Gastroesophageal sphincter (tissue), 3 donors: ENCODE data around the gene TMEM38A.

ENCODE experiments used
- EP300 ChIP-seq: sonication (generic); formaldehyde crosslinking; IDR thresholded peaks from one replicate; pipeline ENCODE4 v1.6.1; 2017; ENCODE audit warnings: antibody characterized with exemption, mild to moderate bottlenecking
- POLR2A ChIP-seq, 2 donors: fragments of 450-650 bp; IDR thresholded peaks; one replicate each; pipeline ENCODE4 v1.6.1; 2017; ENCODE audit warnings: antibody characterized with exemption in 2 of 2, mild to moderate bottlenecking in 2 of 2, moderate library complexity in 1 of 2
- POLR2AphosphoS5 ChIP-seq: sonication (generic); formaldehyde crosslinking; IDR thresholded peaks from one replicate; pipeline ENCODE4 v1.6.1; 2017; ENCODE audit warnings: antibody characterized with exemption
- TF ChIP-seq, protein P1 (sequence below), 4 experiments: fragments of 200-600 bp in 2 of 4; fragments of 450-650 bp in 2 of 4; sonication (generic) in 1 of 4; IDR thresholded peaks; one replicate each; pipeline ENCODE4 v1.5.1; 2017 to 2019; ENCODE audit warnings: antibody characterized with exemption in 4 of 4, mild to moderate bottlenecking in 2 of 4, moderate library complexity in 2 of 4

DNA sequence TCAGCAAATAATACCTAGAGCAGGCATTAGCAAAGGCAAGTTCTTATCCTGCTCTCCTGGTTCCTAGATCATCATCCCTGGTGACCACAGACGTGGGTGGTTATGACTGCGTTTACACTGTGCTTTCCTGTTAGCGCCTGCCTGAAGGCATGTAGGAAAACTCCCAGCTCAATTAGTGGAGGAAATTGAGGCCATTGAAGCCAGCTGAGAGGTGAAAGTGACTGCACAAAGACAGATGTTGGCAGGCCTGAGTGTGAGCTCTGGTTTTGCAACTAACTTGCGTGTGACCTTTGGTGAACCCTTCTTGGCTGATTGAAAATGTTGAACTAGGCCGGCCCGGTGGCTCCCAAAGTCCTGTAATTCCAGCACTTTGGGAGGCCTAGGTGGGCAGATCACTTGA is 41.2 kb downstream of the TMEM38A start:
- TF ChIP-seq, protein P1, sequence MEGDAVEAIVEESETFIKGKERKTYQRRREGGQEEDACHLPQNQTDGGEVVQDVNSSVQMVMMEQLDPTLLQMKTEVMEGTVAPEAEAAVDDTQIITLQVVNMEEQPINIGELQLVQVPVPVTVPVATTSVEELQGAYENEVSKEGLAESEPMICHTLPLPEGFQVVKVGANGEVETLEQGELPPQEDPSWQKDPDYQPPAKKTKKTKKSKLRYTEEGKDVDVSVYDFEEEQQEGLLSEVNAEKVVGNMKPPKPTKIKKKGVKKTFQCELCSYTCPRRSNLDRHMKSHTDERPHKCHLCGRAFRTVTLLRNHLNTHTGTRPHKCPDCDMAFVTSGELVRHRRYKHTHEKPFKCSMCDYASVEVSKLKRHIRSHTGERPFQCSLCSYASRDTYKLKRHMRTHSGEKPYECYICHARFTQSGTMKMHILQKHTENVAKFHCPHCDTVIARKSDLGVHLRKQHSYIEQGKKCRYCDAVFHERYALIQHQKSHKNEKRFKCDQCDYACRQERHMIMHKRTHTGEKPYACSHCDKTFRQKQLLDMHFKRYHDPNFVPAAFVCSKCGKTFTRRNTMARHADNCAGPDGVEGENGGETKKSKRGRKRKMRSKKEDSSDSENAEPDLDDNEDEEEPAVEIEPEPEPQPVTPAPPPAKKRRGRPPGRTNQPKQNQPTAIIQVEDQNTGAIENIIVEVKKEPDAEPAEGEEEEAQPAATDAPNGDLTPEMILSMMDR (IDR thresholded peaks at IDR 0.05): no peak
- TF ChIP-seq POLR2A (IDR thresholded peaks at IDR 0.05) (no peak), POLR2AphosphoS5 (peak; percentile 29), EP300 (no peak)
